Measurements from ENCODE around the gene RNF220.
"Not testable (repeated sequence)": the region's sequence is repeated elsewhere in the genome, so short reads cannot be mapped to it uniquely, and the experiment has no call there.

Gene RNF220

DNA sequence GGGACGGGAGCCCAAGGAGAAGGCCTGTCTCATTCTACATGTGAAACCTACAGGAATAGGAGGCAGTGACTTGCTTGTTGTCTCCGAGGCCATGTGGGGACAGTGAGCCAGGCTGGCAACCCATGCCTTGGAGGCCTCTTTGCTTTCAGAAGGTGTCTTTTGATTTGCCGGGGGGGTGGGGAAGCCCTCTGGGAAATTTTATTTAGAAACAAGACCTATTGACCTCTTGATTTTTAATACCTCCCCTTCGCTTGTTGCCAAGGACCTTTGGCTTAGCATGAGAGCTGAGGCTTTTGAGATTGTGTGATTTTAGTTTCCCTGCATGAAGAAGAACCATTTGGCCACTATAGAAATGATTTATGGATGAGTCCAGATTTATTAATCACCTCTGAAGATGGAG, 273.6 kb downstream of the RNF220 start:
- no peak for DNase-seq (ENCODE audit: low read depth)

DNA sequence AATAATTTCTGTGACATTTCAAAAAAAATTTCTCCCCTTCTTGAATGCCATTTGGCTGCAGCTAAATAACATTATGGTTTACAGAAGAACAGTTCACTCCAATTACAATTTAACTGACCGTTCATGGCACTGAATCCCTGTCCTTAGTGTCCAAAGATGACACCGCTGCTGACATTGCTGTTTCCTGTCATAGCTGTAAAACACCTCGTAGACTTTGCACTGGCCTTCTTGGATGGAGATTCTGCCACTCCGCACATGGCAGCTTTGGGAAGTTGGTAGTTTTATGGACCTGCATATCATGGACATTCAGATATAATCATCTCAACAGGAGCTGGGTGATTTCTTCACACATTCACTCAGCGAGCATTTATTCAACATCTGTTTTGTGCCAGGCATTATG, 274.4 kb downstream of the RNF220 start:
- DNase-seq (ENCODE audit: low read depth): no peak

DNA sequence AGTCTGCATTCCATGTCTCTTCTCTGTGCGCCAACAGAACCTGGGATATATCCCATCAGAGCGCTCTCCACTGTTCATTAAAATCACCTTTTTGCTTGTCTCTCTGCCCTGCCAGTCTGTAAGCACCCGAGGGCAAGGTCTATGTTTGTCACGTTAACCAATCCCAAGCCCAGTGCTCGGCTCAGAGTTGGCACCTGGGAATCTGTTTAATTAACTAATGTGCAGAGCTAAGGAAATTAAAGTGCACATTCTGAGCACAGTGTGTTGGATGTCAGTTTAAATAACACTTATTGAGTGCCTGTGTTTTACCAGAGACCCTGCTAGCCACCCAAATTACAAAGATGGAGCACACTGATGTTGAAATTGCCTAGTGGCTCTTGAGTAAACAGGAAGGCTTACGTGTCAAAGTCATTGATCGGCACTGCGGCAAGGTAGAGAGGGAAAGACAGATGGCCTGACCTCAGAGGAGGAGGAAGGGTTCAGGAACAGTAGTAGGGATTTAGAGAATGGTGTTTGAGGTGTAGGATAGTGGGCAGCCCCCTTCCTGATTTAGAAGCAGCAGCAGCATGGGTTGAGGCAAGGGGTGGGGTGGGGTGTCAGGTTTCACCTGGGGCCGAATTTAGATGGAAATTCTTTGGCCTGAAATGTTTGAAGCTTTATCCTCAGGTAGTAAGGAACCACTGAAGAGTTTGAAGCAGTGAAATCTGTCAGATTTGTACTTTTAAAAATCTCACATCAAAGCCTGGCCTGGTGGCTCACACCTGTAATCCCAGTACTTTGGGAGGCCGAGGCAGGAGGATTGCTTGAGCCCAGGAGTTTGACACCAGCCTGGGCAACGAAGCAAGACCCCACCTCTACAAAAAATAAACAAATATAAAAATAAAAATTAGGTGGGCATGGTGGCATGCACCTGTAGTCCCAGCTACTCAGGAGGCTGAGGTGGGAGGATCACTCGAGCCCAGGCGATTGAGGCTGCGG, 277.1 kb downstream of the RNF220 start:
- no peak for DNase-seq (ENCODE audit: low read depth)

DNA sequence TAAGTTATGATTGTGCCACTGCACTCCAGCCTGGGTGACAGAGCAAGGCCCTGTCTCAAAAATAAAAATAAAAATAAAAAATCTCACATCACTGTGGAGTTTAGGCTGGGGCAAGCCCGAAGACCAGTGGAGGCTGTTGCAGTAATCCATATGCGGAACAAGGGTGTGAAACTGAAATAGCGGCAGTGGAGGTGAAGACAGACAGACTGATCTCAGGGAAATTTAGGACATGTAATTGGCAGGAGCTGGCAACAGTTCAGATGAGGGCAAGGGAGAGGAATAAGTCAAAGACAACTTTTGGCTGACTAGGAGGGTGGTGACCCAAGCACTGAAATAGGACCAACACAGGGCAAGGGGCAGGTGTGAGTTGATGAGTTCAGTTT, 277.8 kb downstream of the RNF220 start:
- DNase-seq (ENCODE audit: low read depth): no peak

DNA sequence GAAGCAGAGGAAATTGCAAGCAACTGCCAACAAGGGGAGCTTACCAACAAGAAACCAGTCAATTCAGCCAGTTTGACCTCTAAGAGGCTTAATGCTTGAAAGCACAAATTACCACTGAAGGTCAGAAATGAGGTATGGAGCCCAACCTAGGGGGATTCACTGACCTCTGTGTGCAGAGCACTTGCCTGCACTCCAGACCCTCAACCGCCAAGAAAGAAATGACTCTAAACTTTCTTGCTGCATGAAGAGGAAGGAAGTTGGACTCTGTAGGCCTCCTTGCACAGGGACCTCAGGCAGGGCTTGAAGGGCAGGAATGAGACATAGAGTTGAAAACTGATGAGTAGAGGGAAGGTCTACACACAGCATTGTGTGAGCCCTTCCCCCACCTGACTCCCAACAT, 279.5 kb downstream of the RNF220 start:
- no peak for DNase-seq (ENCODE audit: low read depth)

DNA sequence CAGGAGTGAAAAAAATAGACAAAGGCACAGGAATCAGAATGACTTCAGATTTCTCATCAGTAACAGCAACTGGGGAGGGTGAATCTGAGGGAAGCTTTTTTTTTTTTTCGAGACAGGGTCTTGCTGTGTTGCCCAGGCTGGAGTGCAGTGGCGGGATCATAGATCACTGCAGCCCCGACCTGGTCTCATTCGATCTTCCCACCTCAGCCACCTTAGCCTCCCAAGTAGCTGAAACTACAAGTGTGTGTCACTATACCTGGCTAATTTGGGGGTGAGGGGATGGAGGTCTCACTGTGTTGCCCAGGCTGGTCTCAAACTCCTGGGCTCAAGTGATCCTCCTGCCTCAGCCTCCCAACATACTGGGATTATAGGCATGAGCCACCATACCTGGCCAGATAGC, 280.2 kb downstream of the RNF220 start:
- no peak for DNase-seq (ENCODE audit: low read depth)

DNA sequence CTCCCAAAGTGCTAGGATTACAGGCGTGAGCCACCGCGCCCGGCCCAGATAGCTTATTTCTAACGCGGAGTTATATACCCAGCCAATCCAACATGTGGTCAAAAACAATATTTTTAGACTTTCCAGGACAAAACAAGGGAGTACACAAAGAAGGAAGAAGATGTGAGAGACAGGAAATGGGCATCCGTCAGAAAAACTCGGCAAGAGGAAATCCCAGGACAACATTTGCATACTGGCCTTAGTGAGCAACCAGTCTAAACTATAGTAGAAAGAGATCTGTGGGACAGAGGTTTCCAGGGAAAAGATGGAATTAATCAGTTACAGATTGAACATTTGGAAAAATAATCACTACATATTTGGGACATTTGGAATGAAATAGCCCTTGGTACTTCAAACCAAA, 280.8 kb downstream of the RNF220 start:
- DNase-seq (ENCODE audit: low read depth): no peak

DNA sequence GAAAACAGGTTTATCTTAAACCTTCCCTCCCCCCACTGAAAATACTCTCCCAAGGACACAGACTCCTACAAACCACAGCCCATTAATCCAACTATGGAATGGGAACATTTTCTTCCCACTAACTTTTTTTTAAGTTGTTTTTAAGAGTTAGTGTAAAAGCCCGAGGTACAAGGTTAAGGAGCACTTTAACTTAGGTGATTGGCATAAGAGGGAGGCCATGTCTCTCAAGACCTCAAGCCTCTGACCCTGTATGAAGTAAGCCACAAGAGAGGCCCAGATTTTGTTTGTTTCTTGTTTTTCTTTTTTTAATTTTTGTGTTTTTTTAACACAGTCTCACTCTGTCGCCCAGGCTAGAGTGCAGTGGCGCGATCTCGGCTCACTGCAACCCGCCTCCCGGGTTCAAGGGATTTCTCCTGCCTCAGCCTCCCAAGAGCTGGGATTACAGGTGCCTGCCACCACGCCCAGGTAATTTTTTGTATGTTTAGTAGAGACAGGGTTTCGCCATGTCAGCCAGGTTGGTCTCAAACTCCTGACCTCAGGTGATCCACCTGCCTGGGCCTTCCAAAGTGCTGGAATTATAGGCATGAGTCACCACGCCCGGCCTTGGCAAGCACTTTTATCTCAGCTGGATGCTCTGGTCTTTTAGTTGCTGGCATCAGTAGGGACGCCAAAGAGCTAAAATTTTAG, 283.8 kb downstream of the RNF220 start:
- no peak for DNase-seq (ENCODE audit: low read depth)

DNA sequence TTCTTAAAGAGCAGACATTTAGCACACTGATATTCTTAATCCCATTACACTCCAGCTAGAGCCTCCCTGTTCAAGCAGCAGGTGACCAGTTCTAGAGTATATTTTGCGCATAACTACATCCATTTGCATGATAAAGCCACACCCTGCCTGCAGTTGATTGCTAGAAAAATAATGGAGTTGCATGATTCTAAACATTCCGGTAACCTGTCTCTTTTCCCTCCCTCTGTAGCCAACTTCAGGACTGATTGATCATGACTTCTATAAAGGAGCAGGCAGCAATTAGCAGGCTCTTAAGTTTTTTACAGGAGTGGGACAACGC, 284.4 kb downstream of the RNF220 start:
- DNase-seq (ENCODE audit: low read depth): no peak

DNA sequence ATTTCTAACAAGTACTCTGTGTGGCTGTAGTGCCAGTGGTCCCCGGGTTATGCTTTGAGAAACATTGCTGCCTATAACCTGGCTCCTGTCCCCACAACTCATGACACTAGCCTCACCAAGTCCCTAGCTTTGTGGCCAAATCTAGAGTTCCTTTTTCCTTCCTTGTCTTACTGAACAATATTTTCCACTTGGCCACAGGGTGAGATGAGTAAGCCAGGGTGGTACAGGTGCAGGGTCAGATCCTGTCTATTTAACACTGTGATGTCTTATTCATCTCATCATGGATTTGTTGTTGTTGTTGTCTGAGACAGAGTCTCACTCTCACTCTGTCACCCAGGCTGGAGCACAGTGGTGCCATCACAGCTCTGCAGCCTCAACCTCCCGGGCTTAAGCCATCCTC, 288.1 kb downstream of the RNF220 start:
- DNase-seq (ENCODE audit: low read depth): no peak

DNA sequence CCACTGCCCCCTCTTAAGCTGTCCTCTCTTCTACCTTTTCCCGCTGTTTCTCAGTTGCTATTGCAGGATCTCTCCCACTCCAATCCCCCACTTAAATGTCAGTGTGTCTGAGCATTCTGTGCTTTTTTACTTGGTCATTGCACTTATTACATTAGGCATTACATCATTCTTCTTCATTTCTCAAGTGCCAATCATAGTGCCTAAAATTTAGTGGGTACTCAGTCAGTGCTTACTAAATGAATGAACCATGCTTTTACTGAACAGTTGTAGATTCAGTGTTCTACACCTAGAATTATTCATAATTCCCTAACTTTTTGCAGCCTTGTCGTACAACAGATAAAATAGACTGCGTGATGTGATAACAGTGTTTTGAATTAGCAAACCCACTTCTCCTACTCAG, 288.8 kb downstream of the RNF220 start:
- no peak for DNase-seq (ENCODE audit: low read depth)

DNA sequence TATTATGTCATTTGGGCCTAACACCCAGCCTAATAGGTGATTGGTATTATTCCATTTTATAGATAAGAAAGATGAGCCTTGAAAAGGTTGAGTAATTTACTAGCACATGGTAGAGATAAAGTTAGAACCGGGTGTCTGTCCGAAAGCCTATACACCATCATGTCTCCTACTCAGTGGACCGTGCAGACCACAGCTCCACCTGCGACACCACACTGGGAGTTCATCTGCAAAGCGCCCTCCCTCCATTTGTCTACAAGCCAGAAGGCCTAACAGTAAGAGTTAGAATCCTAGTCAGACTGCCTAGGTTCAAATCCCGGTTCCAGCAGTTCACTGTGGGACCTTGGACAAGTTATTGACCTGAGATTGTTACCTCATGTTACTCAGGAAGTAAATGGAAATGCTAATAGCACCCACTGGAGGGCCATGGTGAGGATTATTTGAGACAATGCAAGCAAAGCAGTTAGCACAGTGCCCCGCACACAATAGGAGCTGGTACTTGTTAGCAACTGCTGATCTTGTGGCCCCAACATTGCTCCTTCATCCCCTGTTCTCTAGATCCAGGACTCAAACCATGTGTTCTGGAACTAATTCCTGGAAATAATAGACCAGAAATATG, 289.9 kb downstream of the RNF220 start:
- no peak for DNase-seq (ENCODE audit: low read depth)

DNA sequence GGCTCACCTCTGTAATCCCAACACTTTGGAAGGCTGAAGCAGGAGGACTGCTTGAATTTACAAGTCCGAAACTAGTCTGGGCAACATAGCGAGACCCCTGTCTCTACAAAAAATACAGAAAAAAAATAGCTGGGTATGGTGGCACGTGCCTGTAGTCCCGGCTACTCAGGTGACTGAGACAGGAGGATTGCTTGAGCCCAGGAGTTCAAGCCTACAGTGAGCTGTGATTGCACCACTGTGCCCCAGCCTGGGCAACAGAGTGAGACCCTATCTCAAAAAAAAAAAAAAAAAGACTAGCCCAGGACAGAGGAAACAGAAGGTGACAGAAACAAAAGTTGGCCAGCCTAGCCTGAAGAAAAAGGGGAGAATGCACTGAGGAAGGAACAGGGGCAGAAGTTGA, 290.6 kb downstream of the RNF220 start:
- DNase-seq (ENCODE audit: low read depth): no peak

DNA sequence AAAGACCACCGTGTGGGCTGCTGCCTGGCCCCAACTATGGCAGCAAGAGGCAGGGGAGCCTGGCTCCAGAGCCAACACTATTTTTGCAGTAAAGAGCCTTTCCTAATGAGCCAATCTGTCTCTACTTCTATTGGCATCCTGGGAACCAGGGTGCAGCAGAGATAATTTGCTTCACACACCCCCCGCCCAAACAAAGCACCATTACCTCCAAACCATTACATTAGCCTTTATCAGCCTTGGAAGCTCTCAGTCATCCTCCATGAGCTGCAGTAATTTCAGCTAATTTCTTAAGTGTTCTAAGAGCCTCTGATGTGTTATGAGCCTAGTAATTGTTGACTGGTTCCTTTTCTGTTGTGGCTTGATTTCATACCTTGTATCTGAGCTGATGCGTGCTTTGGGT, 291.0 kb downstream of the RNF220 start:
- no peak for DNase-seq (ENCODE audit: low read depth)

DNA sequence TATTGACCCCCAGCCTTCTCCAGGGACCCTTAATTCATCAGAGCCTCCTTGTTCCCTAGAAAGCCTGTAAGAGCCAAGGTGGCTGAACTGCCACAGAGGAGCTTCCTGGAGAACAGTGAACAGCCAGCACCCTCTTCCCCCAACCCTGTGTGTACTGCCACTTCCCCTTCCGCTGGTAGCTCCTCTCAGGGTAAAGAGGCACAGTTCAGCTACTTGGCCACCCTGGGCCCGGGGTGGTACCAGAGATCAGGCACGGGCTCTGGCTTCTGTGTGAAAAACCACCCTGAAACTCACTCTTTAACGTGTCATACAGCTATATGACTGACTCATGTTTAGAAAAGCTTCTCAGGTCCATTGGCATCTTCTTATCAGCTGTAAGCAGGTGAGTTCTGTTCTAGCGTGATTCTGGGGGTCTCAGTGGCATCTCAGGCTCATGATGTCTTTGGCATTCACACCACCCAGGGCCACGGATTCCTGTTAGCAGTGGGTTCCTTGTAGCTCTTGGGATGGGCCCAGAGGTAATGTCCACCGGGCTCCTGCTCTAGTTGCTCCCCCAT, 291.8 kb downstream of the RNF220 start:
- no peak for DNase-seq (ENCODE audit: low read depth)

DNA sequence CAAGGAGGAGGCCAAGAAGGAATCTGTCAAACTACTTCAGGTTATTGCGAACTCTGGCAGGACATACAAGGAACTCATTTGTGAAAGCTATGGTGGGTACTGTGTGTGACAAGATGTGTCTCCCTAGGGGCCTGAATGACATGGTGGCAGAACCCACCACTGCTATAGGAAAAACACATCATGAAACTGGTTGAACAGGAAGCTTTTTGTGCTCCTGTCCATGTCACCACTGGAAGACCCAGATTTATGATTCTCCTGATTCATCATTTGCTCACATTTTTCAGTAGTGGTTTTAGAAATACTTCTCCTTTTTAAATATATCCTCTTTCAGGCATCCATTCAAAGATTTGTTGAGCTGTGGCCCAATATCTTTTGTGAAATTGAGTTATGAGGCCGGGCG, 293.1 kb downstream of the RNF220 start:
- DNase-seq (ENCODE audit: low read depth): no peak

DNA sequence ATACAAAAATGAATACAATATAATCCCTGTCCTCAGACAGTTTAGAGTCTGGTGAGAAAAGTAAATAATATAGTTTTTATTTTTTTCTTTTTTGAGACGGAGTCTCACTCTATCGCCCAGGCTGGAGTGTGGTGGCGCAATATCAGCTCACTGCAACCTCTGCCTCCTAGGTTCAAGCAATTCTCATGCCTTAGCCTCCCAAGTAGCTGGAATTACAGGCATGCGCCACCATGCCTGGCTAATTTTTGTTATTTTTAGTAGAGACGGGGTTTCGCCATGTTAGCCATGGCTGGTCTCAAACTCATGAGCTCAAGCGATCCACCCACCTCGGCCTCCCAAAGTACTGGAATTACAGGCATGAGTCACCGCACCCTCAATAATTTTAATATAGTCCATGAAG, 294.3 kb downstream of the RNF220 start:
- DNase-seq (ENCODE audit: low read depth): not testable (repeated sequence)

DNA sequence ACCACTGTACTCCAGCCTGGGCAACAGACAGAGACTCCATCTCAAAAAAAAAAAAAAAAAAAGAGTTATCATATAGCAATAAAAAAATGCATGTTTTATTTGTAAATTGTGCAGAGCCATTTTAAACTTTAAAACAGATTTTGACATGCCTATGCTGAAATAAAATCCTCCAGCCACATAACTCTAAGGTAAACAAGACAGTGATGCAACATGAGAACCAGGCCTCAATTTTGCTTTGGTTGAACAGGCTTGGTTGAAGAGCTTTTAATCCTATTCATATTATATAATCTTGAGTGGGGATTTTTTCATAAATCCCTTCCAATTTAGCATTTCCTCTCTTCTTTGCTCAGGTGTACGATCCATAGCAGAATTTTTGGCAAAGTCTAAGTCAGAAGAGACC, 295.5 kb downstream of the RNF220 start:
- DNase-seq (ENCODE audit: low read depth): no peak

DNA sequence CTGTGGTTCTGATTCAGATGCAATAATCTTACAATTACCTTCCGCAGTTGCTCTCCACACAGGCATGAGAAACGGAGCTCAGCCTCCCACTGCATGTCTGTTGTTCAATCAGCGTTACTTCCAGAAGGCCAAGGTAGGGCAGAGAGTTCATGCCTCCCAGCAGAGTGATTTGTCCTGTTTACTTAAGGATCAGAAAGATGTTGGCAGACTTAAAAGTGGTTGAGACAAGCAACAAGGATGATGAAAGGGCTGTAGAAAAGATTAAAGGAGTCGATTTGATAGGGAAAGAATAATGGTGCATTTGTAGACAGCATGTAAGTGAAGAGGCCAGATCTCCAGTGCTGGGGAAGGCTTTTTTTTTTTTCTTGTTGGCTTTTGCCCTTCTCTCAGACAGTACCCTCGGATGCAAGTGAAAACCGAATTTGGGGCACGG, 296.1 kb downstream of the RNF220 start:
- no peak for DNase-seq (ENCODE audit: low read depth)

All from stromal cell of bone marrow (primary cell).